HUES6 (cell line): ENCODE data around the gene RNU7-1.
A peak's percentile ranks its signal among the peaks of the same experiment; 100 is the strongest.

Experiments used
- H3K27ac ChIP-seq: 2 replicates; pipeline ENCODE4 v1.7.0; 2013; ENCODE audit warnings: low read depth, mild to moderate bottlenecking, low read length, inconsistent platforms
- H3K27me3 ChIP-seq: 2 replicates; pipeline ENCODE4 v1.6.1; 2013; ENCODE audit warnings: low read length; ENCODE audit not compliant: control insufficient read depth, insufficient read depth
- H3K36me3 ChIP-seq: 2 replicates; pipeline ENCODE4 v1.6.1; 2013; ENCODE audit warnings: low read length; ENCODE audit not compliant: control insufficient read depth, insufficient read depth
- H3K4me1 ChIP-seq: 2 replicates; pipeline ENCODE4 v1.6.1; 2013; ENCODE audit warnings: low read length; ENCODE audit not compliant: control insufficient read depth, insufficient read depth
- H3K4me3 ChIP-seq: 2 replicates; pipeline ENCODE4 v1.5.1; 2013; ENCODE audit warnings: low read depth, low read length
- H3K9ac ChIP-seq: one replicate; pipeline ENCODE4 v1.6.1; 2013; ENCODE audit warnings: mild to moderate bottlenecking, low read length
- H3K9me3 ChIP-seq: 2 replicates; pipeline ENCODE4 v1.6.1; 2013; ENCODE audit warnings: low read depth, low read length; ENCODE audit not compliant: control insufficient read depth, insufficient read depth

The RNU7-1 gene

DNA sequence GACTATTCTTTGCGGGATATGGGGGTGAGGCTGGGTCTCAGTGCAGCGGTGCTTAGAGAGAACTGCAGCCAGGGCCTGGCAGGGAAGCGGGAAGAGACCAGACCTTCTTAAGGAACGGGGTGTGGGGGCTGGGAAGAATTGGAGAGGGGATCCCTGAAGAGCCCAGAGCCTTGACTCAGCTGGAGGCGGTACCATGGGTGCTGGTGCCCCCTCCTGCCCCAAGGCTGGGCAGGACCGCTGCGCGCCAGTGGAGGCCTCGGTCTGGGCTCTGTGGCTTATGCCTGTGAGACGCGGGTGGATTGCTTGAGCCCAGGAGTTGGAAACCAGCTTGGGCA is 1.3 kb upstream of the RNU7-1 start:
- Histone ChIP-seq H3K4me3 (no peak overlapping the region), H3K9ac (no peak overlapping the region), H3K9me3 (no peaks in the 10 kb centered on the region), H3K27me3 (no peaks in the 10 kb centered on the region), H3K4me1 (peaks cover 30% of the 10 kb centered on the region), H3K36me3 (peaks cover 26% of the 10 kb centered on the region), H3K27ac (0 out of 2 replicates have a peak overlapping the region, but pooled peaks have one; percentile 99)

DNA sequence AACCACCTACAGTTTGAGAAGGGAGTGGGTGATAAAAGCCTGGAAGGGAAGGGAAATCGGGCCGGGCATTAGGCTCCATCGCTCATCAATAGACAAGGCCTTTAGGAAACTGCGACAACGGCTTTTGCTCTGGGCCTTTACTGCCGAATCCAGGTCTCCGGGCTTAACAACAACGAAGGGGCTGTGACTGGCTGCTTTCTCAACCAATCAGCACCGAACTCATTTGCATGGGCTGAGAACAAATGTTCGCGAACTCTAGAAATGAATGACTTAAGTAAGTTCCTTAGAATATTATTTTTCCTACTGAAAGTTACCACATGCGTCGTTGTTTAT is 261 bp upstream of the RNU7-1 start:
- H3K4me1 ChIP-seq = peaks cover 28% of the 10 kb centered on the region
- no peaks in the 10 kb centered on the region for H3K27me3 ChIP-seq
- peaks cover 26% of the 10 kb centered on the region for H3K36me3 ChIP-seq
- peak overlapping the region; percentile 99 for H3K27ac ChIP-seq
- H3K9me3 ChIP-seq = no peaks in the 10 kb centered on the region
- peak overlapping the region; percentile 84 for H3K4me3 ChIP-seq
- peak overlapping the region; percentile 94 for H3K9ac ChIP-seq

DNA sequence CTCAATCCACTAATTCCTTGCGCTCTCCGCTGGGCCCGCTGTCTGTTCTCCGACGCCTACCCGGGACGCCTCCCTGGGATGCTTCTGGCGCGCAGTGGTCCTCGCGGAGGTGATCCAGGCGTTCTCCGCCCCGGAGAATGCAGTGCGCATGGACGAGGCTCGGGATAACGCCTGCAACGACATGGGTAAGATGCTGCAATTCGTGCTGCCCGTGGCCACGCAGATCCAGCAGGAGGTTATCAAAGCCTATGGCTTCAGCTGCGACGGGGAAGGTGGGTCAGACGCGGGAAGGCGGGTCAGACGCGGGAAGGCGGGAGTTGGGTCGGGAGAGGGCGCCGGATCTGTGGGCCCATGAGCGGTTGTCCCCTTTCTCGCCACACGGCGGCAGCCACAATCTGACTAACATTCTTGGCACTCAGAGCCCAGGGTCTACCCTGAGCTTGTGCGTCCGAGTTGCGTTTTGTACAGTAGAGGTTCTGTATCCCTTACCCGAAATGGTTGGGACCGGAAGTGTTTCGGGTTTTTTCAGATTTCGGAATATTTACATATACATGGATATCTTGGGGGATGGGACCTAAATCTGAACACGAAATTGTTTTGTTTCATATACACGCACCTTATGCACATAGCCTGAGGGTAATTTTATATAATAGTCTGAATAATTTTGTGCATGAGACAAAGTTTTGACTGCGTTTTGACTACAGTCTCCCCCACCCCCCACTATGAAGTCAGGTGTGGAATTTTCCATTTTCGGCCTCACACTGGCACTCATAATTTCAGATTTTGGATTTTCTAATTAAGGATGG is 968 bp downstream of the RNU7-1 start:
- H3K36me3 ChIP-seq = peaks cover 18% of the 10 kb centered on the region
- no peaks in the 10 kb centered on the region for H3K9me3 ChIP-seq
- H3K27ac ChIP-seq = peak overlapping the region; percentile 99
- H3K4me1 ChIP-seq = peaks cover 24% of the 10 kb centered on the region
- H3K27me3 ChIP-seq = no peaks in the 10 kb centered on the region
- H3K9ac ChIP-seq = peak overlapping the region; percentile 94
- H3K4me3 ChIP-seq = peak overlapping the region; percentile 84

DNA sequence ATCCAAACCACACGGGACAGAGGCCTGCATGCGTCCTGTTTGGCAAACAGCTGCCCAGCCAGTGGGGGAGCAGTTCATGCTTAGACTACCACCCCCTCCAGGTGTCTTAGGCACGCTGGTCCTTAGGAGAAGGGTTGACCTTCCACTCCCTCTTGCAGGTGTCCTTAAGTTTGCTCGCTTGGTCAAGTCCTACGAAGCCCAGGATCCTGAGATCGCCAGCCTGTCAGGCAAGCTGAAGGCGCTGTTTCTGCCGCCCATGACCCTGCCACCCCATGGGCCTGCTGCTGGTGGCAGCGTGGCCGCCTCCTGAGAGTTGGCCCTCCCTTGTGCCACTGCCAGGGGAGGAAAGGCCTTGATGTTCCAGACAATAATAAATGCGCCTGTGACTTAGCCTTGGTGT is 2.0 kb downstream of the RNU7-1 start:
- Histone ChIP-seq H3K9me3 (no peaks in the 10 kb centered on the region), H3K27ac (no peak overlapping the region), H3K4me1 (peaks cover 24% of the 10 kb centered on the region), H3K27me3 (no peaks in the 10 kb centered on the region), H3K9ac (peak overlapping the region; percentile 21), H3K4me3 (peak overlapping the region; percentile 84), H3K36me3 (peaks cover 12% of the 10 kb centered on the region)

DNA sequence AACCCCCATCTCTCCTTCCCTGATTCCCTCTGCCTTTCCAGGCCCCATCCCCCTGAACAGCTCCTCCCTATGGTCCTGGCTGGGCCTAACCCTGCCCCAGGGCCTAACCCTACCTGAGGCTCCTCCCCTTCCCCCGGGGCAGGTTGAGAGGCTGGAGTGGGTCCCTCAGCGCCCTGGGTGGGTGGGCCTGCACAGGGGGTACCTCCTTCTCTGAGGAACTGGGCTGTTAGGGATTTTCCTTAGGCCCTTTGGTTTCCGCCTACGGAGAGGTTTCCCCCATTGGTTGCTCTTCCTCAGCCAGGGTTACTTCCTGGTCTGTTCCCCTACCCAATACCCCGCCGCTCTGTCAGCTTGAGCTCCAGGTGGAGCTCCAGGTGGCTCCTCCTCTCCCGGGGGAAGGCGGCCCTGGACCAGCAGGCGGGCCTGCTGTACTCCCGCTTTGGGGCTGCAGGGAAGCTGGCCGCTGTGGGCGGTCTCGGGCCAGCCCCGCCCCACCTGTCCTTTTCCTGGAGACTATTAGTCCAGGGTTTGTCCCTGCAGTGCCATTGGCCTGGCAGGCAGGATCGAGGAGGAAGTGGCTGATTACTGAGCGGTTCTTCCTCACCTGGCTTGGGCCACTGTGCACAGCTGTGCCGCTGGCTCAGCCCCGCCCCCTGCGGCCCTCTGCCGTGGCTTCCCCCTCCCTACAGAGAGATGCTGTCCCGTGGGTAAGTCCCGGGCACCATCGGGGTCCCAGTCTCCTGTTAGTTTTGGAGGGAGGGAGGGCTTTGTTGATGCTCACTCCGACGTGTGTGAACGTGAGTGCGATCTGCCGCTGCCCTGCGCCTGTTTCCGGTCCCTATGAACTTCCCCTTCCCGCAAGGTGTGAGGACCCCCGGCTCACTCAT is 2.7 kb downstream of the RNU7-1 start:
- H3K36me3 ChIP-seq = peaks cover 6% of the 10 kb centered on the region
- no peak overlapping the region for H3K27ac ChIP-seq
- H3K4me1 ChIP-seq = peaks cover 30% of the 10 kb centered on the region
- peak overlapping the region; percentile 84 for H3K4me3 ChIP-seq
- no peaks in the 10 kb centered on the region for H3K9me3 ChIP-seq
- no peaks in the 10 kb centered on the region for H3K27me3 ChIP-seq
- H3K9ac ChIP-seq = peak overlapping the region; percentile 57

DNA sequence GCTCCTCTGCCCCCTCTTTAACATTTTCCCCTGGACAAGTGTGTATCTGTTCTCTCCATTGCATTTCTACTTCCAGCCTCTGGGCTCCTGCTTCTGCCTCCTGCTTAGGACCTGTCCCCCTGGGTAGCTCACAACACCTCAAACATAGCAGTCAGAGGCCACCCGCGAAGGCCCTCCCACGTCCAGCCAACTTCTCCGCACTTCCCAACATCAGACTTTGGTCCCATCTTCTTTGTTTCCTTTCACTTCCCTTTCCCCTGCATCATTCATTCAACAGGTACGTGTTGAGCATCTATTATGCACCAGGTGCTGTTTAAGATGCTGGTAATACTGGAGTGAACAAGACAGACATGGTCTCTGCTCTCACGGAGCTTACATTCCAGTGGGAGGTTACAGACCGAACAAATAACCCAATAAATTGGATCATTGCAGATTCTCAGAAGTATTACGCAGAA is 3.3 kb downstream of the RNU7-1 start:
- H3K4me3 ChIP-seq = peak overlapping the region; percentile 84
- no peak overlapping the region for H3K27ac ChIP-seq
- H3K9ac ChIP-seq = peak overlapping the region; percentile 57

DNA sequence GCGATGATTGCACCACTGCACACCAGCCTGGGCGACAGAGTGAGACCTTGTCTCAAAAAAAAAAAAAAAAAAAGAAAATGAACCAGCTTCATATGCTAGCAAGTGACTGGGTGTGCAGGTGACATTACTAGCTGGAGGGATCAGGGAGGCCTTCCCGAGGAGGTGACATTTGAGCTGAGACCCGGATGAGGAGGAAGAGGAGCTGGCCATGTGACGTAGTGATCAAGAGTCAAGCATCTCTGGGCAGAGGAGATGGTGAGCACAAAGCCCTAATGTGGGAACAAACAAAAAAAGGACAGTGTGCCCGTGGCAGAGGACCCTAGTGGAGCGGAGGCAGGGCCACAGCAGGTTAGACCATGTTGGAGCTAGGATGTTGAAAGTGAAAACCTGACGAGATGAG is 4.0 kb downstream of the RNU7-1 start:
- H3K36me3 ChIP-seq = no peaks in the 10 kb centered on the region
- H3K27me3 ChIP-seq = no peaks in the 10 kb centered on the region
- H3K4me1 ChIP-seq = peaks cover 41% of the 10 kb centered on the region
- no peak overlapping the region for H3K4me3 ChIP-seq
- no peak overlapping the region for H3K9ac ChIP-seq
- no peak overlapping the region for H3K27ac ChIP-seq
- no peaks in the 10 kb centered on the region for H3K9me3 ChIP-seq

More for the DNA sequence above, 3.3 kb downstream of the RNU7-1 start:
- H3K4me1 ChIP-seq = peaks cover 35% of the 10 kb centered on the region
- H3K36me3 ChIP-seq = no peaks in the 10 kb centered on the region
- H3K9me3 ChIP-seq = no peaks in the 10 kb centered on the region
- no peaks in the 10 kb centered on the region for H3K27me3 ChIP-seq

DNA sequence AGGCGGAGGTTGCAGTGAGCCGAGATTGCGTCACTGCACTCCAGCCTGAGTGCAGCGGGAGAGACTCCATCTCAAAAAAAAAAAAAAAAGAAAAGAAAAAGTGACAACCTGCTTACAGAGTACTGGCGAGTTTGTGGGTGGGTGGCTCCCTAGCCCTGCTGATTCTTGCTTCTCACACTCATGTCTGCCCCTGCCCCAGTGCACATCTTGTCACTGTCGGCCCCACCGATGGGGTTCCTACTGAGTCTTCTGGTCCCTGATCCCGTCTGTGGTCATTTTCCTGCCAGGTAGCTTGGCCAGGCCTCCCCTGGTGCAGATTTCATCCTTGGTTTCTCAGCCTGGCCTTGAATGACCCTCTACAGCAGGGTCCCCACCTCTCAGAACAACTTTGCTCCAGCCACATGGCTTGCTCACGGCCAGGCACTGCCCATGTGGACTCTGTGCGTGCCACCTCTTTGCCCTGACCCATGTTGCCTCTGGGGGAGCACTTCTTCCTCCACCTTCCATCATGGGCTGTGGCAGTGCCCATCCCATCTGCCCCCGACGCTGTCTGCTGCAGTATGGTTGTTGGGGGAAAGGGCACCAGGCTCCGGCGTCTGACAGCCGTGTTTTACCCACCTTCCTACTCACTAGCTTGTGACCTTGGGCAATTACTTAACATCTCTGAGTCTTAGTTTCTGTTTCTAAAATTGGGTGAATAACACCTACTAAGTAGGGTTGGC is 5.4 kb downstream of the RNU7-1 start:
- Histone ChIP-seq H3K27me3 (no peaks in the 10 kb centered on the region), H3K27ac (no peak overlapping the region), H3K4me3 (no peak overlapping the region), H3K9ac (no peak overlapping the region), H3K36me3 (no peaks in the 10 kb centered on the region), H3K9me3 (no peaks in the 10 kb centered on the region), H3K4me1 (peaks cover 46% of the 10 kb centered on the region)

DNA sequence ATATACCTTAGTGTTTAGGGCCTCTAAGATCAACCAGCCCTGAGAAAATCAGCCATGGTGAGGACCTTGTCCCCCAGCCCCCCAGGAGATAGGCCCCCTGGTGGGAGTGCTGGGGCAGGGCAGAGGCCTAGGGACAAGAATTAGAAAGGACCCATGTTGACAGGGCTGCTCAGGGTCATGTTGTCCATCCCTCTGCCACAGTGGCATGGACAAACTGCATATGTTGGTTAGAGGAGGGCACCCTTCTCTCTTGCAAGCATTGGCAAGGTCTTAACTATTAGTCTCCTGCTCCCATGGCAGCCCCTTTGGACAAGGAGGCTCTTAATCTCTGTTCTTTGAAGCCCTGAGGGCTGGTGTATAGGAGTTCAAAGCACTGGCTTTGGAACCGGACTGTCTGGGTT is 6.8 kb downstream of the RNU7-1 start:
- Histone ChIP-seq H3K27me3 (no peaks in the 10 kb centered on the region), H3K4me3 (no peak overlapping the region), H3K27ac (no peak overlapping the region), H3K9me3 (no peaks in the 10 kb centered on the region), H3K36me3 (no peaks in the 10 kb centered on the region), H3K9ac (no peak overlapping the region), H3K4me1 (peaks cover 39% of the 10 kb centered on the region)

DNA sequence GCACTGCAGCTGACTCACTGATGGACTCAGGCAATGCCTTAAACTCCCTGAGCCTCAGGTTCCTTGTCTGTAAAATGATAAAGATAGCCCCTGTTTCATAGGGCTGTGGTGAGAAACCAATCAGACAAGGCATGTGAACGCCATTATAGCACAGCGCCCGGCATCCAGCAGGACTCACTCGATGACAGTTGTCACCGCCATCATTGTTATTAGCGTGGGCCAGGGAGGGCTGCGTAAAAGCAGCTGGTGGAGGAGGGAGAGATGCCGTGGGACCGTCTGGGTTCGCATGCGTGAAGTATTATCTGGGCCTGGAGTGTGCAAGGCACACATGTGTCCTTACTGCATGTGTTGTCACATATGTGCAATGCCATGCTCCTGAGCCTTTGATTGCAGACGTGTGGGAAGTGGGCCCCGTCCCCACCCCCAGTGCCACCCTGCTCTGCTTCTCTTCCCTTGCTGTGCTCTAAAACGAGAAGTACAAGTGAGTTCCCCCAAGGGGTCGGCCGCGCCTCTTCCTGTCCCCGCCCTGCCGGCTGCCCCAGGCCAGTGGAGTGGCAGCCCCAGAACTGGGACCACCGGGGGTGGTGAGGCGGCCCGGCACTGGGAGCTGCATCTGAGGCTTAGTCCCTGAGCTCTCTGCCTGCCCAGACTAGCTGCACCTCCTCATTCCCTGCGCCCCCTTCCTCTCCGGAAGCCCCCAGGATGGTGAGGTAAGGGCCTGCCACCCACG is 7.4 kb downstream of the RNU7-1 start, which contains the start of gene PTPN6:
Gene PTPN6, plus strand, starts transcription at position 546 of the 730 bp plus-strand sequence. Its CDS starts 157 bp downstream, at position 703.
- Histone ChIP-seq H3K9ac (no peak within 1 kb of the TSS), H3K27me3 (no peaks in the 10 kb centered on the region), H3K9me3 (no peaks in the 10 kb centered on the region), H3K36me3 (no peaks in the 10 kb centered on the region), H3K27ac (no peak within 1 kb of the TSS; the same call in 1 of the 2 replicates), H3K4me1 (peaks cover 33% of the 10 kb centered on the region), H3K4me3 (no peak within 1 kb of the TSS)
